Progenitor cell of endocrine pancreas (in vitro differentiated cells): ENCODE measurements around the gene ADAMTS16. TPM values are rescaled to one million over a fixed set of nuclear protein-coding genes. Genes with fewer than 3 reads are reported as not detected.

ENCODE experiments used
- DNase-seq: peaks from one replicate; pipeline ENCODE4 v3.0.0; 2021; ENCODE audit warnings: low spot score; ENCODE audit not compliant: unreplicated experiment
- H3K27ac Mint-ChIP-seq: 2 replicates; pipeline ENCODE4 v1.8.0; 2021; ENCODE audit warnings: mild to moderate bottlenecking, moderate library complexity, mixed read lengths
- H3K27me3 Mint-ChIP-seq: 2 replicates; pipeline ENCODE4 v1.8.0; 2021; ENCODE audit warnings: mixed read lengths
- H3K36me3 Mint-ChIP-seq: 2 replicates; pipeline ENCODE4 v1.8.0; 2022; ENCODE audit warnings: mixed read lengths; ENCODE audit not compliant: insufficient read depth
- H3K4me1 Mint-ChIP-seq: 2 replicates; pipeline ENCODE4 v1.8.0; 2021; ENCODE audit warnings: low read depth, mixed read lengths
- H3K4me3 Mint-ChIP-seq: 2 replicates; pipeline ENCODE4 v1.8.0; 2021; ENCODE audit warnings: low read depth, mild to moderate bottlenecking, moderate library complexity, mixed read lengths
- H3K9me3 Mint-ChIP-seq: 2 replicates; pipeline ENCODE4 v1.8.0; 2021; ENCODE audit warnings: low read depth, mixed read lengths
- CTCF ChIP-seq: fragments of 200-600 bp; sonication (generic); IDR thresholded peaks from one replicate; pipeline ENCODE4 v1.5.0; 2021; ENCODE audit warnings: antibody characterized with exemption, mild to moderate bottlenecking; ENCODE audit not compliant: unreplicated experiment
- total RNA-seq: library from RNA; stranded (reverse); gene quantifications from 2 replicates; pipeline ENCODE4 v1.2.1, GENCODE V29; 2021

The ADAMTS16 gene
- total RNA-seq, 1 donor from 2014 or later = 40.7 TPM

DNA sequence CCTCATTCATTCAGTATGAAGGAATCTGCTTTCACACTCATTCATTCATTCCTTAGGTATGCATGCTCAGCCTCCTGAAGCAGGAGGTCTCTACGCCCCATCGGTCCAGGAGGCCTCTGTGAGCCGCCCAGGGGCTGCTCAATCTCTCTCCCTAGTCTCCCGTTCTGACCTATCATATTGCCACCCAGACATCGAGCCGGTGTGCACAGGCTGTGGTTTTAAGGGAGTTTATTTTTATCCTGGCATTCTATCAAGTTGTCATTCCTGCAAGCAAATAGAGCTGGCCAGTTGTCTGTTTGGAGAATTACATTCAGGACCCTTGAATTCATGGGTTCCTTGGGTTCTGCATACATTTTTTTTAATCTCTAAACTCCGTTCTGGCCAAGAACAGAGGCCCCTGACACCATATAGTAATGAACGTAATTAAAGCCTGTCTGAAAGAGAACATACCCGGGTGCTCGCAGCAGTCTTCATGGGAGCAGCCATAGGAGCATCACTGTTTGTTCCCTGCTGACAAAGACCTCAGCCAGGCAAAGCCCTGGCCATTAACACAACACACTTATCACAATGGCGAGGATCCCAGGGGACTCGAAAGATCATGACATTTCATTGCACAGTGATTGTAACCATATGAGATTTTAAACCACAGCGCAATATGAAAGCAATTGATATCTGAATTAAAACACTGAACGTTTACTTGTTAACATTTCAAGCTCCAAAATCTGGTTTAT lies 80.9 kb downstream of the ADAMTS16 start:
- DNase-seq = no peak
- no peak overlapping the region for H3K4me3 Mint-ChIP-seq
- no peaks in the 10 kb centered on the region for H3K4me1 Mint-ChIP-seq
- no peak overlapping the region for H3K27ac Mint-ChIP-seq
- TF ChIP-seq CTCF = no peak
- H3K27me3 Mint-ChIP-seq = no peaks in the 10 kb centered on the region
- peaks cover 3% of the 10 kb centered on the region for H3K9me3 Mint-ChIP-seq
- peaks cover 28% of the 10 kb centered on the region for H3K36me3 Mint-ChIP-seq

- Mint-ChIP-seq H3K4me1 (no peaks in the 10 kb centered on the region), H3K4me3 (no peak overlapping the region), H3K27me3 (no peaks in the 10 kb centered on the region), H3K27ac (no peak overlapping the region), H3K36me3 (peaks cover 28% of the 10 kb centered on the region), H3K9me3 (no peaks in the 10 kb centered on the region)
- DNase-seq = no peak
- no peak for TF ChIP-seq CTCF
These were observed 81.6 kb downstream of the ADAMTS16 start for GRCh38 chr5:5221724-5222123.

- peaks cover 25% of the 10 kb centered on the region for H3K36me3 Mint-ChIP-seq
- H3K9me3 Mint-ChIP-seq = peaks cover 3% of the 10 kb centered on the region
- no peak for DNase-seq
- H3K27me3 Mint-ChIP-seq = no peaks in the 10 kb centered on the region
- TF ChIP-seq CTCF = no peak
- H3K4me1 Mint-ChIP-seq = peaks cover 8% of the 10 kb centered on the region
- H3K27ac Mint-ChIP-seq = no peak overlapping the region
- H3K4me3 Mint-ChIP-seq = no peak overlapping the region
These were observed 91.4 kb downstream of the ADAMTS16 start for GRCh38 chr5:5231576-5231975.

DNA sequence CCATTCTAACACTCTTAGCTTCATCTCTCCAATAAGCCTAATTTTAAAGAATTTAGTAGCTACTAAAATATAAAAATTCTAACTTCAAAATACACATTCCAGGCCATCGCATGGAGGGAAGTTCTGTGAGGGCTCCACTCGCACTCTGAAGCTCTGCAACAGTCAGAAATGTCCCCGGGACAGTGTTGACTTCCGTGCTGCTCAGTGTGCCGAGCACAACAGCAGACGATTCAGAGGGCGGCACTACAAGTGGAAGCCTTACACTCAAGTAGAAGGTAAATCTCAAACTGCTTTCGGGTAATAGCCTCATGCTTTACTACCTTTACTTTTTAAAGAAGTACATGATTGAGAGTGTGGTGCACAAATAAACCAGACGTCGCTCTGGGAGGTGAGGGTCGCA lies 94.8 kb downstream of the ADAMTS16 start:
- Mint-ChIP-seq H3K27ac (no peak overlapping the region), H3K9me3 (peaks cover 3% of the 10 kb centered on the region), H3K27me3 (no peaks in the 10 kb centered on the region), H3K36me3 (peaks cover 24% of the 10 kb centered on the region), H3K4me1 (peaks cover 8% of the 10 kb centered on the region), H3K4me3 (no peak overlapping the region)
- no peak for TF ChIP-seq CTCF
- no peak for DNase-seq

DNA sequence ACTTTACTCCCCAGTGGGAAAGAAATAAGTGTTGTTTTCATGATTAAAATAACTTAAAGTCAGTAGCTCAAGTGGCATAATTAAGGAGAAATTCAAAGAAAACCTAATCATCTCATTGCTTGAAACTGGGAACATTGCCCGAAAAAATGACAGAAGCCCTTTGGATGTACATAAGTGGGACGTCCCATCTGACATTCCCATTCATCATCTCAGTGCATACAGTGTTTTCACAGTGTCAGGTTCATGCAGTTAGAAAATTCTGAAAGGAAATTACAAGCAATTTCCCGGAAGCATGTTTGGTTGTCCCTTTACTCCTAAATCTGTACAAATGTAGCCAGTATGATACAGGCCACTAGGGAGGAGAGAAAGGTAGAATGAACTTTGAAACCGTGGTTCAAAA lies 95.6 kb downstream of the ADAMTS16 start:
- peaks cover 28% of the 10 kb centered on the region for H3K36me3 Mint-ChIP-seq
- DNase-seq = no peak

More for the DNA sequence above, 95.6 kb downstream of the ADAMTS16 start:
- no peak overlapping the region for H3K27ac Mint-ChIP-seq
- H3K4me1 Mint-ChIP-seq = peaks cover 8% of the 10 kb centered on the region
- no peak for TF ChIP-seq CTCF
- H3K27me3 Mint-ChIP-seq = no peaks in the 10 kb centered on the region
- H3K4me3 Mint-ChIP-seq = no peak overlapping the region
- H3K9me3 Mint-ChIP-seq = peaks cover 3% of the 10 kb centered on the region
